ENCODE data around the gene ELL2. TPM values are rescaled to one million over a fixed set of nuclear protein-coding genes. Genes with fewer than 3 reads are reported as not detected.

The ELL2 gene
- total and polyA plus RNA-seq, 7 donors: 6.7 to 35.3 (median 26.6) TPM

DNA sequence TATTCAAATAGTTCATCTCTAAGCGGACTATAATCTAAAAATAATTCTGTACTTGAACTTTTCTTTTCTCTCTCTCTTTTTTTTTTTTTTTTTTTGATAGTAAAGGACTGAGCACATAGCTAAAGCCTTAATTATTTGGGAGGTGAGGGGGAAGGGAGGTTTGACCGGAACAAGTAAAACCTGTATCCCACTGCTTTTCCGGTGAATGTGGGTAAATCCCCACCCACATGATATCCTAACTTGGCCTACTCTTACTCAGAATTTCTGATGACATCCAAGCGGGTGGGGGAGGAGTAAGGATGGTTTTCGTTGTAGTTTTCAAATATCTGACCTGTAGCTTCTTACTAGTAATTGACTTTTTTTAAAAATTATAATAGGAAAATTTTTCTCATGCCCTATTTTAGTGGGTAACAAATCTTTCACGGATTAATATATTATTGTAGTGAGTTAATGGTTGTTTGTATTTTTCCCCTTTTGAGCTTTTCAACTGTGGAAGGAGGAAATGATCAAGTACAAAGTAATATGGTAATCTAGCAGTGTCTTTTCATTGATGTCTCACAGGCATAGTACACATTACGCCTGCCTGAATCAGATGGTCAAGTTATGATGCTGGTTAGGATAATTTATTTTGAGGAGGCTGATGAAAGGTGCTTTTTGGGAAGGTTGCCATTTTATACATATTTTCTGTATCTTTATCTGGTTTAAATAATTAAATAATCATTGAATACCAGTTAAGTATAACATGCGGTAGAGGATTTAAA, 2.2 kb upstream of the ELL2 start:
- no peak for TF ChIP-seq POLR2A (IDR thresholded peaks at IDR 0.05)
- TF ChIP-seq POLR2AphosphoS5 (IDR thresholded peaks at IDR 0.05): peak in 1 of 4 donors; percentile 16
- TF ChIP-seq, protein P1, sequence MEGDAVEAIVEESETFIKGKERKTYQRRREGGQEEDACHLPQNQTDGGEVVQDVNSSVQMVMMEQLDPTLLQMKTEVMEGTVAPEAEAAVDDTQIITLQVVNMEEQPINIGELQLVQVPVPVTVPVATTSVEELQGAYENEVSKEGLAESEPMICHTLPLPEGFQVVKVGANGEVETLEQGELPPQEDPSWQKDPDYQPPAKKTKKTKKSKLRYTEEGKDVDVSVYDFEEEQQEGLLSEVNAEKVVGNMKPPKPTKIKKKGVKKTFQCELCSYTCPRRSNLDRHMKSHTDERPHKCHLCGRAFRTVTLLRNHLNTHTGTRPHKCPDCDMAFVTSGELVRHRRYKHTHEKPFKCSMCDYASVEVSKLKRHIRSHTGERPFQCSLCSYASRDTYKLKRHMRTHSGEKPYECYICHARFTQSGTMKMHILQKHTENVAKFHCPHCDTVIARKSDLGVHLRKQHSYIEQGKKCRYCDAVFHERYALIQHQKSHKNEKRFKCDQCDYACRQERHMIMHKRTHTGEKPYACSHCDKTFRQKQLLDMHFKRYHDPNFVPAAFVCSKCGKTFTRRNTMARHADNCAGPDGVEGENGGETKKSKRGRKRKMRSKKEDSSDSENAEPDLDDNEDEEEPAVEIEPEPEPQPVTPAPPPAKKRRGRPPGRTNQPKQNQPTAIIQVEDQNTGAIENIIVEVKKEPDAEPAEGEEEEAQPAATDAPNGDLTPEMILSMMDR (IDR thresholded peaks at IDR 0.05): no peak
- no peak for TF ChIP-seq EP300 (IDR thresholded peaks at IDR 0.05)
- no peaks in the 10 kb centered on the region for H3K9me3 ChIP-seq
- peak overlapping the region in 3 of 4 donors; percentile 98 to 99 (median 99) for H3K27ac ChIP-seq
- intact Hi-C loops (cut with DNase I): loop anchor here (5.0 to 10.0 kb wide), 4 partner anchors 232 to 698 kb away; partner anchors contain the start of genes ARSK, CAST, RHOBTB3 and SKIC3
- no peaks in the 10 kb centered on the region for H3K27me3 ChIP-seq
- WGBS, 2 donors: 82 to 85% methylated on average over 8 of the region's 8 CpGs
- no peak overlapping the region for H3K4me3 ChIP-seq
- peaks cover 0 to 13% (median 11%) of the 10 kb centered on the region in 4 donors for H3K4me1 ChIP-seq
- no peaks in the 10 kb centered on the region for H3K36me3 ChIP-seq
- no peak for DNase-seq

DNA sequence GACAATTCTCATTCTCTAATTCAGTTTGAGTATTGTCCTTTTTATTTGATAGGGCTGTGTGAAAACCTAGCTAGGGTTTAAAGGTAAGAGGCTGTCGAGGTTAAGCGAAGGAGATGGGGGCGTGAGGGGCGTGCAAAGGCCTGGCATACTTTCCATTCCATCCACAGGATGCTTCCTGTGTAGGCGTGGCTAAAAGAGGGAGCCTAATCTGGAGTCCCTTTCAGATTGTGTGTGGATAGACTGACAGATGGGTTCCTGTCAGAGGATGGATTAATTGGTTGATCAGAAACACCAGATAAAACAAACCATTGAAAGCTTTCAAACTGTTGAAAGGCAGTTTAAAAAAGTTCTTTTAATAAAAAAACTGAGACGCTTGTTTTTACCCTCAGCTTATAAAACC, 1.1 kb upstream of the ELL2 start:
- intact Hi-C loops (cut with DNase I): loop anchor here (5.0 to 10.0 kb wide), 4 partner anchors 230 to 700 kb away; partner anchors contain the start of genes ARSK, CAST, RHOBTB3 and SKIC3
- Histone ChIP-seq H3K27ac (peak overlapping the region; percentile 97 to 99 (median 98)), H3K9me3 (no peaks in the 10 kb centered on the region), H3K27me3 (no peaks in the 10 kb centered on the region), H3K4me3 (peak overlapping the region in 1 of 4 donors; percentile 92), H3K36me3 (no peaks in the 10 kb centered on the region), H3K4me1 (peaks cover 0 to 24% (median 17%) of the 10 kb centered on the region in 4 donors)
- DNase-seq: no peak
- TF ChIP-seq EP300 (IDR thresholded peaks at IDR 0.05) (no peak), POLR2A (IDR thresholded peaks at IDR 0.05) (no peak), POLR2AphosphoS5 (IDR thresholded peaks at IDR 0.05) (no peak)
- TF ChIP-seq, protein P1 (IDR thresholded peaks at IDR 0.05): no peak
- WGBS, 2 donors: 64 to 78% methylated on average over 6 of the region's 6 CpGs

DNA sequence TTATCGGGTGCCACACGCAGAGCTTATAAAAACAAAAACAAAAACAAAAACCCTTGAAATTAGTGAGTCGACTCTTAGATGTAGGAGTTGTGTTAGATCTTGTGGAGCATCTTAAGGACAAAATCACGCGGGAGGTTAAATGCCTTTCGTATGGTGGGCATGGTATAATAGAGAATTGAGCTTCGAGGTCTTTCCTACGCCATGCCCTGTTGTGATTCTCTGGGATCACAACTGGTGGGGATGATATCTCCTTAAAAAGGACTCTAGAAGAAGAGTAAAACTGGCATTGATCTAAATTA, 773 bp upstream of the ELL2 start:
- Histone ChIP-seq H3K9me3 (no peaks in the 10 kb centered on the region), H3K27me3 (no peaks in the 10 kb centered on the region), H3K36me3 (no peaks in the 10 kb centered on the region), H3K4me1 (peaks cover 0 to 27% (median 19%) of the 10 kb centered on the region in 4 donors), H3K4me3 (peak overlapping the region; percentile 85 to 94 (median 92)), H3K27ac (peak overlapping the region; percentile 97 to 99 (median 98))
- WGBS, 2 donors: 46 to 63% methylated on average over 8 of the region's 8 CpGs
- intact Hi-C loops (cut with DNase I): loop anchor here (5.0 to 10.0 kb wide), 4 partner anchors 230 to 700 kb away; partner anchors contain the start of genes ARSK, CAST, RHOBTB3 and SKIC3
- DNase-seq: no peak
- TF ChIP-seq POLR2AphosphoS5 (IDR thresholded peaks at IDR 0.05): no peak
- TF ChIP-seq, protein P1 (IDR thresholded peaks at IDR 0.05): no peak
- no peak for TF ChIP-seq POLR2A (IDR thresholded peaks at IDR 0.05)
- TF ChIP-seq EP300 (IDR thresholded peaks at IDR 0.05): no peak

DNA sequence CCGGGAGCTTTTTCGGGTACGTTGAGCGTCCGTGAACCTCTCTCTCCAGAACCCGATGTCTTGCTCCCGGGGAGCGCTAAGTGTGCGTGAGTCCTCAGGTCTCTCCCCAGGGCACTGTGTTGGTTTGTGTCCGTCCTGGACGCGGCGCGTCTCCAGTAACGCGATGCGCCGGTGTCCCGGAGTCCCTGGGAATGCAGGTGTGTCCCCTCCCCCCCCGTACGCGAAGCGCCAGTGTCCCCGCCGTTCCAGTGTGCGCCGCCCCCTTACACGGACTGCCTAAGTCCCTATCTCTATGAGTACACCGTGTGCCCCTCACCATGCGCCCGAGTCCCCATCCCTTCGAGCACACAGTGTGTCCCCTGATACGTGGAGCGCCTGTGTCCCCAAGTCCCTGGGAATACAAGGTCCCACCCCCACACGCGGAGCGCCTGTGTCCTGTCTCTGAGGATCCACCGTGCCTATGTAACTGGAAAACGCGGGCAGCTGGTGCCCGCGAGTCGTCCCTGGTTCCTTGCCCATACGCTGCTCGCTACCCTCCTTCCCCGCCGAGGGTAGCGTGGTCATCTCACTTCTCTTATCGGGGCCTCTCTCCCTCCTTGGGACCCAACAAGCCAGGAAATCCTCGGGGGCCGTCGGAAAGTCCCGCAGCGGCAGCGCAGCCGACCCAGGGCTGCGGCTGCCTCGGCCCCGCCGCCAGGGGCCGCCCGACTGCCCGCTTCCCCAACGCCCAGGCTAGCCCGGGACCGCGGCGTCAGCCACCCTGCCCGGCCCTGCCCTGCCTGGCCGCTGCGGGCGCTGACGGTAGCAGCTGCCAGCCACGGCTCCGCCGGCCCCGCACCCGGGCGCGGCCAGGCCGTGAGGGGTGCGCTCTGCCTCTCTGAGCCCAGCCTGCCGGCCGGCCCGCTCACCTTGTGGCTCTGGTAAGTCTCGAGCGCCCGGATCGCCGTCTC, 709 bp downstream of the ELL2 start:
- Histone ChIP-seq H3K4me3 (peak overlapping the region; percentile 85 to 94 (median 92)), H3K27ac (peak overlapping the region; percentile 97 to 99 (median 98)), H3K9me3 (no peaks in the 10 kb centered on the region), H3K4me1 (peaks cover 0 to 40% (median 30%) of the 10 kb centered on the region in 4 donors), H3K27me3 (no peaks in the 10 kb centered on the region), H3K36me3 (no peaks in the 10 kb centered on the region)
- intact Hi-C loops (cut with DNase I): loop anchor here (2.0 to 10.0 kb wide), 6 partner anchors 102 to 701 kb away; partner anchors contain the start of genes ARSK, CAST, RFESD and RHOBTB3
- DNase-seq: peak; percentile 89
- 1% methylated on average over 90 of the region's 90 CpGs for WGBS, 2 donors
- TF ChIP-seq EP300 (IDR thresholded peaks at IDR 0.05) (no peak), POLR2A (IDR thresholded peaks at IDR 0.05) (peak in 1 of 2 donors; percentile 8), POLR2AphosphoS5 (IDR thresholded peaks at IDR 0.05) (peak in 1 of 4 donors; percentile 20)
- TF ChIP-seq, protein P1 (IDR thresholded peaks at IDR 0.05): peak in 3 of 4 experiments; percentile 14 to 86 (median 57)

All from sigmoid colon (tissue), 7 donors.